ENCODE data around the gene TFPI. TPM values are rescaled to one million over a fixed set of nuclear protein-coding genes. Genes with fewer than 3 reads are reported as not detected.

TFPI gene
- total RNA-seq, 1 experiment from 2014 or later = 29.1 TPM

GRCh38 chr2:187495324-187495723 is 58.9 kb downstream of the TFPI start (continued):
- TF ChIP-seq REST (IDR thresholded peaks at IDR 0.05; ENCODE audit: low read depth) = no peak
- no peak for TF ChIP-seq FOSL1 (IDR thresholded peaks at IDR 0.05; ENCODE audit: low read depth)
- TF ChIP-seq POLR2A (IDR thresholded peaks at IDR 0.05; ENCODE audit: borderline replicate concordance, extremely low read depth, insufficient read depth, insufficient read length) = no peak
- no peak for TF ChIP-seq ZNF274 (IDR thresholded peaks at IDR 0.05; ENCODE audit: low read depth, low read length)

GRCh38 chr2:187493877-187494568 is 60.2 kb downstream of the TFPI start:
- no peaks in the 10 kb centered on the region for H3K27me3 ChIP-seq (ENCODE audit: insufficient read depth, low read length)
- intact Hi-C loops (cut with micrococcal nuclease) = no loop called here
- RAD21 ChIA-PET (ENCODE audit: low non-redundant PET in 1 of 2, low total read pairs in 2 of 2, uncharacterized antibody in 2 of 2, unreplicated experiment in 2 of 2) = no interaction called here
- no peak overlapping the region for H3K27ac ChIP-seq (ENCODE audit: low read depth, low read length)
- CTCF ChIA-PET = no interaction called here
- H3K79me2 ChIP-seq (ENCODE audit: insufficient read depth, low read length) = no peaks in the 10 kb centered on the region
- H3K36me3 ChIP-seq (ENCODE audit: control insufficient read depth in 1 of 2, insufficient read depth in 2 of 2, low read length in 2 of 2) = 0 out of 4 replicates have a peak, but pooled peaks cover 0 to 4% of the 10 kb centered on the region in 2 experiments
- H3K9me2 ChIP-seq (ENCODE audit: insufficient read depth) = no peaks in the 10 kb centered on the region
- H2AFZ ChIP-seq (ENCODE audit: low read depth, low read length, poor library complexity, severe bottlenecking) = no peak overlapping the region
- H3K4me2 ChIP-seq (ENCODE audit: low read length) = no peak overlapping the region
- H4K20me1 ChIP-seq (ENCODE audit: insufficient read depth) = no peaks in the 10 kb centered on the region
- BruUV-seq (replicated peaks) = no TSS peak
- H3K9ac ChIP-seq (ENCODE audit: low read length) = no peak overlapping the region
- H3K9me3 ChIP-seq (ENCODE audit: control insufficient read depth in 1 of 2, insufficient read depth in 1 of 2, low read depth in 1 of 2, low read length in 2 of 2) = peaks cover 0 to 5% of the 10 kb centered on the region in 2 experiments; a peak in 1 of 4 replicates
- TF ChIP-seq ATF3 (IDR thresholded peaks at IDR 0.05) = no peak
- TF ChIP-seq CBX3 (IDR thresholded peaks at IDR 0.05; ENCODE audit: low read depth) = no peak
- POLR2A ChIA-PET = no interaction called here
- H3K4me1 ChIP-seq (ENCODE audit: control insufficient read depth in 1 of 2, insufficient read depth in 2 of 2, low read length in 2 of 2) = no peaks in the 10 kb centered on the region
- ATAC-seq = no peak
- no peak for DNase-seq (ENCODE audit: low read depth, low spot score)
- no peak overlapping the region for H3K4me3 ChIP-seq (replicated peaks in 1 of 2; ENCODE audit: low read depth in 1 of 2, low read length in 2 of 2)

Data from HCT116 (cell line).